Cardiac muscle cell (in vitro differentiated cells and primary cell): ENCODE measurements around the gene DNAJA4. TPM values are rescaled to one million over a fixed set of nuclear protein-coding genes. Genes with fewer than 3 reads are reported as not detected.

Experiments used
- DNase-seq, 2 donors: peaks; one replicate each; pipeline versions ENCODE4 v3.0.0 to v3.0.0-alpha.2; 2010 to 2017; ENCODE audit warnings: low read depth in 1 of 2, low spot score in 1 of 2
- H3K27ac ChIP-seq: fragments of 200-600 bp; sonication (generic); 2 replicates; pipeline ENCODE4 v1.5.1; 2016
- H3K27me3 ChIP-seq: fragments of 200-600 bp; sonication (generic); 2 replicates; pipeline ENCODE4 v1.6.0; 2016; ENCODE audit warnings: control low read depth
- H3K36me3 ChIP-seq: fragments of 200-600 bp; sonication (generic); 2 replicates; pipeline ENCODE4 v1.5.1; 2016; ENCODE audit warnings: control low read depth
- H3K4me1 ChIP-seq: fragments of 200-600 bp; sonication (generic); 2 replicates; pipeline ENCODE4 v1.8.1; 2017; ENCODE audit warnings: low read depth, mild to moderate bottlenecking, mixed run types
- H3K4me3 ChIP-seq: fragments of 200-600 bp; sonication (generic); 2 replicates; pipeline ENCODE4 v1.5.1; 2016; ENCODE audit warnings: mild to moderate bottlenecking
- H3K9me3 ChIP-seq: fragments of 200-600 bp; sonication (generic); 2 replicates; pipeline ENCODE4 v1.5.1; 2017; ENCODE audit warnings: low read depth, mild to moderate bottlenecking, control low read depth
- polyA plus RNA-seq: library from polyadenylated mRNA; unstranded; fragments of >200 nt; fragmentation: Nextera tagmentation; extraction: Ambion mirVana; gene quantifications from 2 replicates; pipeline ENCODE4 v1.2.1, GENCODE V29; 2016
- total RNA-seq: library from RNA; depleted of rRNA; stranded (reverse); fragments of >200 nt; gene quantifications from 2 replicates; pipeline ENCODE4 v1.2.3, GENCODE V29; 2016
- TF ChIP-seq, protein P1 (sequence below): IDR thresholded peaks from 2 replicates; pipeline ENCODE4 v1.5.1; 2012; ENCODE audit warnings: low read depth, mild to moderate bottlenecking, low read length

The DNAJA4 gene
- total and polyA plus RNA-seq, 2 experiments from 2014 or later, result 3.2 to 3.4 TPM

DNA sequence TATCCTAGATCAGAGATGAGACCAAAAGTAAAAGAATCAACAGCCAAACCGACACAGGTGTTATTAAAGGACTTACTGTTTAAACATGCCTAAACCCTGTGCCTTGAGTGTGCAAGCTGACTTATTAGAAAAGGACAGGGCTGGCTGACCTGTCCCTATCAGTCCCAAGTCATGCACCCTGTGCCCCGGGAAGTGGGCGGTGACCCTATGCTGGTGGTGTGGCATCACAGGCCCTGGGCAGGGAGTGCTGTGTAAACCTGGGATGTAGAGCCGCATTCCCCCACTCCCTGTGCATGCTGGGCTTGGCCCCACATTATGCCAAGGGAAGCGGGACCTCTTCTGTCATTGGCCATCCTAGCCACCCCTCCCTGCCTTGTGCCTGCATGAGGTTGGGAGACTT is 10.6 kb downstream of the DNAJA4 start:
- Histone ChIP-seq H3K4me3 (no peak overlapping the region), H3K36me3 (no peaks in the 10 kb centered on the region), H3K9me3 (no peaks in the 10 kb centered on the region), H3K27ac (no peak overlapping the region), H3K27me3 (no peaks in the 10 kb centered on the region), H3K4me1 (no peaks in the 10 kb centered on the region)
- TF ChIP-seq, protein P1, sequence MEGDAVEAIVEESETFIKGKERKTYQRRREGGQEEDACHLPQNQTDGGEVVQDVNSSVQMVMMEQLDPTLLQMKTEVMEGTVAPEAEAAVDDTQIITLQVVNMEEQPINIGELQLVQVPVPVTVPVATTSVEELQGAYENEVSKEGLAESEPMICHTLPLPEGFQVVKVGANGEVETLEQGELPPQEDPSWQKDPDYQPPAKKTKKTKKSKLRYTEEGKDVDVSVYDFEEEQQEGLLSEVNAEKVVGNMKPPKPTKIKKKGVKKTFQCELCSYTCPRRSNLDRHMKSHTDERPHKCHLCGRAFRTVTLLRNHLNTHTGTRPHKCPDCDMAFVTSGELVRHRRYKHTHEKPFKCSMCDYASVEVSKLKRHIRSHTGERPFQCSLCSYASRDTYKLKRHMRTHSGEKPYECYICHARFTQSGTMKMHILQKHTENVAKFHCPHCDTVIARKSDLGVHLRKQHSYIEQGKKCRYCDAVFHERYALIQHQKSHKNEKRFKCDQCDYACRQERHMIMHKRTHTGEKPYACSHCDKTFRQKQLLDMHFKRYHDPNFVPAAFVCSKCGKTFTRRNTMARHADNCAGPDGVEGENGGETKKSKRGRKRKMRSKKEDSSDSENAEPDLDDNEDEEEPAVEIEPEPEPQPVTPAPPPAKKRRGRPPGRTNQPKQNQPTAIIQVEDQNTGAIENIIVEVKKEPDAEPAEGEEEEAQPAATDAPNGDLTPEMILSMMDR, result no peak
- no peak for DNase-seq

DNA sequence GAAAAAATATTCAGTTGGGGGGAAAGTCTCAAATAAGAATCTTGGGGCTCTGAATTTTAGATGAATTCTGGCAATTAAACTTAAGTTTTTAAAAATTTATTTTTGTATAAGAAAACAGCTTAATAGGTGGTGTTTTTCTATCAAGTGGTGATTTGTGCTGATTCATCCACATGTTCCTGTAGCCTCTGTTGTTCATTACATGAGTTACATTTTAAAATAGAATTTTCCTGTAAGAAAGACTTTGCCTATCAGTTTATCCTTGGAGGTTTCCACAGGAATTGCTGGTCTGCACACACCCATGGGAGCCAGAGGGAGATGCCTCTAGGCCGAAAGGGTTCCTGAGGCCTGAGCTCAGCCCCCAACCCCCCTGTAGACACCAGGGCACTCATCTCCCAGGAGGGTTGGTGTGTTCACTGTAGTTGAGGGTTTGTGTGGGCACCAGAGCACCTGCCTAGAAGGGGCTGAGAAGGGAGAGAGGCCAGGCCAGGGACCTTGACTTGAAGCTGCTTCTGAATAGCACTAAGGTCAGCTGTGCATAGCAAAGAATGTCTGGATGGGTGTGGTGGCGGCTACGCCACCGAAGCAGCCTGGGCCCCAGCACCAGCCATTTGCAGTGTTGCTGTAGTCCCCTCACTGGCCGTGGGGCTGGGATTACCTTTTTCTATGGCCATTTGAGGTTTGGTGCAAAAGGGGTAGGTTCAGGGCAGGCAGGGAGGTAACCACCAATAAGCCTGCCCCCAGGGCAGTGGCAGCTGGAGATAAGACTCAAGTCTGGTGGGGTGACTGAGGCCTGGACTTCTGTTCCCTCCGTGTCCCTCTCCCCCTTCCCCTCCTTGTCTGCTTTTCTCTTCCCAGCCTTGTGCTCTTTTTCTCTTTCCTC is 11.9 kb downstream of the DNAJA4 start:
- H3K4me3 ChIP-seq, result no peak overlapping the region
- no peak overlapping the region for H3K27ac ChIP-seq
- H3K4me1 ChIP-seq, result no peaks in the 10 kb centered on the region
- no peaks in the 10 kb centered on the region for H3K9me3 ChIP-seq
- TF ChIP-seq, protein P1, result no peak
- no peaks in the 10 kb centered on the region for H3K36me3 ChIP-seq
- no peak for DNase-seq
- H3K27me3 ChIP-seq, result no peaks in the 10 kb centered on the region

DNA sequence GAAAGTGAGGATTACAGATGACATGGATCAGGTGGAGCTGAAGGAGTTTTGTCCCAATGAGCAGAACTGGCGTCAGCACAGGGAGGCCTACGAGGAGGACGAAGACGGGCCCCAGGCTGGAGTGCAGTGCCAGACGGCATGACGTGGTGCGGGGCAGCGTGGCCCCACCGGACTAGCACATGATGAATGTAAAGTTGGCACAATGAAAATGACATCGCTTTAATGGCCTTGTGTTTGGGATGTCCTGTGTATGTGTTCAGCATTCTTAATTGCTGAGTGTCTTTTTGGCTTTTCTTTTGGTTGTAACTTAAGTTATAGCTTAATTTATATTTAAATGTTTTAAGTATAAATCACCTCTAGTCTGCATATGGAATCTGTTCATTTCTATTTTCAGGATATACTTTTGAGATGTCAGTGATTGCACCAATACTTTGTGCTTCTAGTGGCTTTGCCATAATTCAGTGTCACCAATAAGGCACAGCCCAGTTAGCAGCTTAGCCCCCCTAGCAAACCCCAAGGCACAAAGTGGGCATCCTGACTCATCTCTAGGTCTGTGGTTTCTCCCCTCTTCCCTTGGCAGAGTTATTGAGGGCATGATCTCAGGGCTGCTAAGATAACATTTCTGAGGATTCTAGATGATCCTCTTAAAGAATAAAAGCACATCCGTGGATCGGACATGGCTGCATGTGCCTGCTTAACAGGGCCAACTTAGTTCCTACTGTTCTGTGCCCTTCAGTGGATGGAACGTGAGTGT is 16.1 kb downstream of the DNAJA4 start:
- TF ChIP-seq, protein P1, result no peak

DNA sequence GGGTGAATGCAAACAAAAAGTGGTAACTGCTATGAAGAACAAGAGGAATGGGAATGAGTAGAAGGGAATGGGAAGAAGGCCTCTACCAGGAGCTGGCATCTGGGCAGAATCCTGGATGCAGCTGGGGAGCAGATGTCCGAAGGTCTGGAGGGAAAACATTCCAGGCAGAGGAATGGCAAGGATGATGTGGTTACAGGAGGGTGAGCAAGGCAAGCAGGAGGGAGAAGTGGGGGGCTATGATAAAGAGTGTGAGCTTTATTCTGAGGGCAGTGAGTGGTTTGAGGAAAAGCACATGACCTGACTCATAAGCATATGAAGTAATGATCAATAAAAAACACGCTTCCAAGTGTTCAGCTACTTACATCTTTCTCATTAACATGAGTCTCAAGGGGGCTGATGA is 18.0 kb downstream of the DNAJA4 start:
- Histone ChIP-seq H3K27ac (no peak overlapping the region), H3K36me3 (peaks cover 12% of the 10 kb centered on the region), H3K4me3 (no peak overlapping the region), H3K4me1 (no peaks in the 10 kb centered on the region), H3K27me3 (no peaks in the 10 kb centered on the region), H3K9me3 (no peaks in the 10 kb centered on the region)
- TF ChIP-seq, protein P1, result no peak
- DNase-seq, result no peak

More for the DNA sequence above, 16.1 kb downstream of the DNAJA4 start:
- no peak for DNase-seq
- H3K27ac ChIP-seq, result no peak overlapping the region
- no peaks in the 10 kb centered on the region for H3K27me3 ChIP-seq
- H3K4me3 ChIP-seq, result no peak overlapping the region
- no peaks in the 10 kb centered on the region for H3K4me1 ChIP-seq
- no peaks in the 10 kb centered on the region for H3K9me3 ChIP-seq
- peaks cover 3% of the 10 kb centered on the region for H3K36me3 ChIP-seq

DNA sequence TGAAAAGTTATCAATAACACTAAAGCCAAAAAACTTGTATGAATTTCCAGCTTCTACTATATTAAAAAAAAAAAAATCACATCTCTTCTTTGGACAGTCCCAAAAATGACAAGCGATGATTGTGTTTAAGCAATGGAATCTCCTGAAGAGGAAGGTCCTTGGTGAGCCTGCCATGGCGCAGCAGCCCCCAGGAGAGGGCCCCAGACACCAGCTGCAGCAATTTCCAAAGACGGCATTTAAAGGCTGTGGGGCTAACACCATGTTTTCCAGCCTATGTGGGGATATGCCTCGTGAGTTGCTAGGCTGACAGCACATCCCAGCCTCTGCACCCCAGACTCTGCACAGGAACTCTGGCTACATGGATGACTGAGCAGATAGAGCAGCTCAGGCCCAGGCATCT is 20.4 kb downstream of the DNAJA4 start:
- H3K4me3 ChIP-seq, result no peak overlapping the region
- no peaks in the 10 kb centered on the region for H3K27me3 ChIP-seq
- DNase-seq, result no peak
- peaks cover 20% of the 10 kb centered on the region for H3K36me3 ChIP-seq
- no peak overlapping the region for H3K27ac ChIP-seq
- no peaks in the 10 kb centered on the region for H3K4me1 ChIP-seq
- TF ChIP-seq, protein P1, result peak; percentile 11
- H3K9me3 ChIP-seq, result no peaks in the 10 kb centered on the region
